ENCODE measurements around the gene ARHGAP24. TPM values are rescaled to one million over a fixed set of nuclear protein-coding genes. Genes with fewer than 3 reads are reported as not detected.

Gene ARHGAP24
- polyA plus RNA-seq, 1 of the 3 experiments (the other 2 are of a cell fraction) = 1.4 TPM

- H3K36me3 ChIP-seq (replicated peaks in 1 of 2; ENCODE audit: control insufficient read depth in 1 of 2, insufficient read depth in 2 of 2, low read length in 1 of 2) = no peaks in the 10 kb centered on the region
- DNase-seq = no peak
- no peaks in the 10 kb centered on the region for H3K9me2 ChIP-seq
- H3K9ac ChIP-seq = no peak overlapping the region
- no peaks in the 10 kb centered on the region for H3K79me2 ChIP-seq (ENCODE audit: insufficient read depth)
- H3K9me3 ChIP-seq = no peaks in the 10 kb centered on the region
- TF ChIP-seq CTCF (IDR thresholded peaks at IDR 0.05) (no peak), MAX (IDR thresholded peaks at IDR 0.05; ENCODE audit: low read depth) (no peak), PBX3 (IDR thresholded peaks at IDR 0.05) (no peak), EZH2phosphoT487 (IDR thresholded peaks at IDR 0.05; ENCODE audit: borderline replicate concordance, low read depth) (no peak), EP300 (IDR thresholded peaks at IDR 0.05; ENCODE audit: borderline replicate concordance in 1 of 2, low read depth in 1 of 2, low read length in 1 of 2) (no peak), POLR2AphosphoS5 (IDR thresholded peaks at IDR 0.05; ENCODE audit: low read depth, low read length) (no peak), FOSL2 (IDR thresholded peaks at IDR 0.05; ENCODE audit: borderline replicate concordance, low read depth) (no peak), USF1 (IDR thresholded peaks at IDR 0.05; ENCODE audit: borderline replicate concordance, low read depth) (no peak), JUND (IDR thresholded peaks at IDR 0.05) (no peak), USF2 (IDR thresholded peaks at IDR 0.05; ENCODE audit: borderline replicate concordance, low read depth, low read length) (no peak), RAD21 (IDR thresholded peaks at IDR 0.05; ENCODE audit: low read length) (no peak), TAF1 (IDR thresholded peaks at IDR 0.05; ENCODE audit: borderline replicate concordance, low read depth, low read length) (no peak)
- H3K27ac ChIP-seq (ENCODE audit: low read depth in 2 of 2, low read length in 1 of 2) = no peak overlapping the region
- no peak overlapping the region for H3K4me3 ChIP-seq (ENCODE audit: low read depth in 2 of 2, low read length in 1 of 2)
- no peaks in the 10 kb centered on the region for H3K27me3 ChIP-seq (ENCODE audit: insufficient read depth)
- H3K4me1 ChIP-seq (ENCODE audit: control insufficient read depth in 1 of 2, insufficient read depth in 2 of 2, low read depth in 1 of 2, low read length in 1 of 2) = no peaks in the 10 kb centered on the region
- no peaks in the 10 kb centered on the region for H4K20me1 ChIP-seq (ENCODE audit: insufficient read depth)
- H3F3A ChIP-seq (replicated peaks; ENCODE audit: insufficient read depth) = no peaks in the 10 kb centered on the region
- no peak overlapping the region for H2AFZ ChIP-seq (ENCODE audit: low read depth)
- 58% methylated on average over 5 of the region's 5 CpGs for WGBS (ENCODE audit: low lambda C conversion rate)
- CTCF ChIA-PET = interaction anchor here (1.0 kb wide), 1 partner anchor 340 kb away, joined by 3 read pairs; no protein-coding TSS in a partner anchor
- POLR2A ChIA-PET = no interaction called here
- no peak overlapping the region for H3K4me2 ChIP-seq
Measured at GRCh38 chr4:85430697-85431096, 44.3 kb upstream of the ARHGAP24 start.

- Histone ChIP-seq H3K27ac (ENCODE audit: low read depth in 2 of 2, low read length in 1 of 2) (no peak overlapping the region), H3K9me3 (no peaks in the 10 kb centered on the region), H3K4me2 (no peak overlapping the region), H3K9me2 (no peaks in the 10 kb centered on the region), H2AFZ (ENCODE audit: low read depth) (no peak overlapping the region), H3K4me3 (ENCODE audit: low read depth in 2 of 2, low read length in 1 of 2) (no peak overlapping the region), H3F3A (replicated peaks; ENCODE audit: insufficient read depth) (no peaks in the 10 kb centered on the region), H3K9ac (no peak overlapping the region), H3K27me3 (ENCODE audit: insufficient read depth) (no peaks in the 10 kb centered on the region), H4K20me1 (ENCODE audit: insufficient read depth) (no peaks in the 10 kb centered on the region), H3K36me3 (replicated peaks in 1 of 2; ENCODE audit: control insufficient read depth in 1 of 2, insufficient read depth in 2 of 2, low read length in 1 of 2) (no peaks in the 10 kb centered on the region), H3K4me1 (ENCODE audit: control insufficient read depth in 1 of 2, insufficient read depth in 2 of 2, low read depth in 1 of 2, low read length in 1 of 2) (no peaks in the 10 kb centered on the region), H3K79me2 (ENCODE audit: insufficient read depth) (no peaks in the 10 kb centered on the region)
- CTCF ChIA-PET = interaction anchor here (1.0 kb wide), 1 partner anchor 340 kb away, joined by 3 read pairs; no protein-coding TSS in a partner anchor
- 80% methylated on average over 3 of the region's 3 CpGs for WGBS (ENCODE audit: low lambda C conversion rate)
- POLR2A ChIA-PET = no interaction called here
- DNase-seq = no peak
- TF ChIP-seq GATA2 (CRISPR knock-in tag; IDR thresholded peaks at IDR 0.05) = no peak
- TF ChIP-seq MXI1 (IDR thresholded peaks at IDR 0.05; ENCODE audit: low read depth, low read length) = no peak
- no peak for TF ChIP-seq EZH2phosphoT487 (IDR thresholded peaks at IDR 0.05; ENCODE audit: borderline replicate concordance, low read depth)
- TF ChIP-seq TEAD4 (IDR thresholded peaks at IDR 0.05; ENCODE audit: borderline replicate concordance, insufficient read depth) = no peak
- TF ChIP-seq RCOR1 (IDR thresholded peaks at IDR 0.05; ENCODE audit: low read length) = no peak
- TF ChIP-seq SMC3 (IDR thresholded peaks at IDR 0.05; ENCODE audit: low read depth, low read length) = no peak
- TF ChIP-seq ELF1 (IDR thresholded peaks at IDR 0.05) = no peak
- no peak for TF ChIP-seq MEF2A (IDR thresholded peaks at IDR 0.05; ENCODE audit: borderline replicate concordance, low read depth)
- no peak for TF ChIP-seq PBX3 (IDR thresholded peaks at IDR 0.05)
- TF ChIP-seq POLR2AphosphoS5 (IDR thresholded peaks at IDR 0.05; ENCODE audit: low read depth, low read length) = no peak
- no peak for TF ChIP-seq MAX (IDR thresholded peaks at IDR 0.05; ENCODE audit: low read depth)
- no peak for TF ChIP-seq USF2 (IDR thresholded peaks at IDR 0.05; ENCODE audit: borderline replicate concordance, low read depth, low read length)
- TF ChIP-seq JUND (IDR thresholded peaks at IDR 0.05) = no peak
Measured at GRCh38 chr4:85431156-85431555, 43.8 kb upstream of the ARHGAP24 start.

Data from SK-N-SH (cell line).